SK-N-SH (cell line): ENCODE measurements around the gene NDUFAF5. TPM values are rescaled to one million over a fixed set of nuclear protein-coding genes. Genes with fewer than 3 reads are reported as not detected.

ENCODE experiments used
- CTCF ChIA-PET: fragments of 300-600, 350-600 bp; formaldehyde crosslinking; extraction: SDS; loops from one replicate; lab custom pipeline; 2021; lab: Yijun Ruan, JAX
- POLR2A ChIA-PET: fragments of 350-600 bp; sonication (Branson Sonifier 250); formaldehyde crosslinking; extraction: SDS; loops from one replicate; lab custom pipeline; 2020; ENCODE audit warnings: antibody characterized with exemption, inconsistent platforms; lab: Yijun Ruan, JAX
- DNase-seq: peaks from one replicate; pipeline ENCODE4 v3.0.0; 2012
- H2AFZ ChIP-seq: fragments of 200-600 bp; sonication (generic); 2 replicates; pipeline ENCODE4 v1.8.1; 2016; ENCODE audit warnings: antibody characterized with exemption, mild to moderate bottlenecking, low read depth
- H3F3A ChIP-seq: fragments of 200-600 bp; sonication (generic); replicated peaks from 2 replicates; pipeline ENCODE3; 2016; ENCODE audit warnings: antibody characterized with exemption, mild to moderate bottlenecking; ENCODE audit not compliant: insufficient read depth
- H3K27ac ChIP-seq, 2 experiments: fragments of 200-500 bp in 1 of 2; fragments of 200-600 bp in 1 of 2; sonication (Bioruptor generic) in 1 of 2; sonication (generic), shearing (Covaris generic) in 1 of 2; 2 replicates each; pipeline versions ENCODE4 v1.5.1 to v1.6.1; 2014 to 2016; ENCODE audit warnings: low read depth in 2 of 2, inconsistent platforms in 1 of 2, low read length in 1 of 2, mild to moderate bottlenecking in 1 of 2, mixed read lengths in 1 of 2
- H3K27me3 ChIP-seq: fragments of 200-600 bp; sonication (generic), shearing (Covaris generic); 2 replicates; pipeline ENCODE4 v1.6.1; 2016; ENCODE audit warnings: mixed run types; ENCODE audit not compliant: insufficient read depth
- H3K36me3 ChIP-seq, 2 experiments: fragments of 200-500 bp in 1 of 2; fragments of 200-600 bp in 1 of 2; sonication (Bioruptor generic) in 1 of 2; sonication (generic) in 1 of 2; replicated peaks in 1 of 2; 2 replicates each; pipeline versions ENCODE3 to v1.5.1; 2014 to 2016; ENCODE audit warnings: low read length in 1 of 2, mild to moderate bottlenecking in 1 of 2; ENCODE audit not compliant: insufficient read depth in 2 of 2, control insufficient read depth in 1 of 2
- H3K4me1 ChIP-seq, 2 experiments: fragments of 200-500 bp in 1 of 2; fragments of 200-600 bp in 1 of 2; sonication (Bioruptor generic) in 1 of 2; sonication (generic), shearing (Covaris generic) in 1 of 2; 2 replicates each; pipeline versions ENCODE4 v1.5.1 to v1.6.1; 2014 to 2016; ENCODE audit warnings: low read depth in 1 of 2, low read length in 1 of 2, mixed run types in 1 of 2; ENCODE audit not compliant: insufficient read depth in 2 of 2, control insufficient read depth in 1 of 2
- H3K4me2 ChIP-seq: fragments of 200-600 bp; sonication (generic), shearing (Covaris generic); 2 replicates; pipeline ENCODE4 v1.6.1; 2017; ENCODE audit warnings: mixed run types
- H3K4me3 ChIP-seq, 2 experiments: fragments of 200-500 bp in 1 of 2; fragments of 200-600 bp in 1 of 2; sonication (Bioruptor generic) in 1 of 2; sonication (generic), shearing (Covaris generic) in 1 of 2; 2 replicates each; pipeline versions ENCODE4 v1.5.1 to v1.8.1; 2014 to 2016; ENCODE audit warnings: low read depth in 2 of 2, inconsistent platforms in 1 of 2, low read length in 1 of 2, mild to moderate bottlenecking in 1 of 2, mixed read lengths in 1 of 2, moderate library complexity in 1 of 2
- H3K79me2 ChIP-seq: fragments of 200-600 bp; sonication (generic); 2 replicates; pipeline ENCODE4 v1.8.1; 2017; ENCODE audit warnings: mild to moderate bottlenecking; ENCODE audit not compliant: insufficient read depth
- H3K9ac ChIP-seq: fragments of 200-600 bp; sonication (generic); 2 replicates; pipeline ENCODE4 v1.6.1; 2017; ENCODE audit warnings: mixed run types
- H3K9me2 ChIP-seq: fragments of 200-600 bp; sonication (generic); 2 replicates; pipeline ENCODE4 v1.6.1; 2017; ENCODE audit warnings: mixed run types
- H3K9me3 ChIP-seq: fragments of 200-600 bp; sonication (generic); 2 replicates; pipeline ENCODE4 v1.6.1; 2017; ENCODE audit warnings: mixed run types, mild to moderate bottlenecking, moderate library complexity
- H4K20me1 ChIP-seq: fragments of 200-600 bp; sonication (generic); 2 replicates; pipeline ENCODE4 v1.6.1; 2017; ENCODE audit warnings: mild to moderate bottlenecking, mixed run types; ENCODE audit not compliant: insufficient read depth
- CHD2 ChIP-seq: fragments of 150-350 bp; IDR thresholded peaks from 2 replicates; pipeline ENCODE4 v1.6.1; 2018; ENCODE audit warnings: low read length; ENCODE audit not compliant: partially characterized antibody
- FOSL2 ChIP-seq: IDR thresholded peaks from 2 replicates; pipeline ENCODE4 v1.4.0; 2012; ENCODE audit warnings: low read depth, mild to moderate bottlenecking, moderate library complexity, borderline replicate concordance
- JUND ChIP-seq: IDR thresholded peaks from 2 replicates; pipeline ENCODE4 v1.4.0; 2012
- RFX5 ChIP-seq: IDR thresholded peaks from 2 replicates; pipeline ENCODE4 v1.6.1; 2012; ENCODE audit warnings: mild to moderate bottlenecking, improper control_type of control experiment, low read length
- RXRA ChIP-seq: IDR thresholded peaks from 2 replicates; pipeline ENCODE4 v1.4.0; 2012; ENCODE audit warnings: low read depth, mild to moderate bottlenecking, borderline replicate concordance
- WGBS: methylation state at CpG from one replicate; pipeline ENCODE4 v1.1.6; 2017; ENCODE audit warnings: low lambda C conversion rate; 5-methylcytosine and 5-hydroxymethylcytosine counted together
- polyA plus RNA-seq, 3 experiments: library from polyadenylated mRNA; depleted of rRNA; stranded (reverse); fragments of >200 nt; gene quantifications; 2 replicates each; pipeline ENCODE4 v1.2.3, GENCODE V29; 2012
- TF ChIP-seq, protein P1 (sequence below): IDR thresholded peaks from 2 replicates; pipeline ENCODE4 v1.4.0; 2012; ENCODE audit warnings: low read depth, borderline replicate concordance
- TF ChIP-seq, protein P2 (sequence below): fragments of 150-350 bp; IDR thresholded peaks from 2 replicates; pipeline ENCODE4 v1.6.1; 2016; ENCODE audit warnings: mild to moderate bottlenecking, low read depth, low read length
- TF ChIP-seq, protein P3 (sequence below): fragments of 200-600 bp; sonication (generic); IDR thresholded peaks from 2 replicates; pipeline ENCODE4 v1.6.1; 2017; ENCODE audit warnings: antibody characterized with exemption, mild to moderate bottlenecking, moderate library complexity

The NDUFAF5 gene
- polyA plus RNA-seq, 1 of the 3 experiments (the other 2 are of a cell fraction) = 8.0 TPM

DNA sequence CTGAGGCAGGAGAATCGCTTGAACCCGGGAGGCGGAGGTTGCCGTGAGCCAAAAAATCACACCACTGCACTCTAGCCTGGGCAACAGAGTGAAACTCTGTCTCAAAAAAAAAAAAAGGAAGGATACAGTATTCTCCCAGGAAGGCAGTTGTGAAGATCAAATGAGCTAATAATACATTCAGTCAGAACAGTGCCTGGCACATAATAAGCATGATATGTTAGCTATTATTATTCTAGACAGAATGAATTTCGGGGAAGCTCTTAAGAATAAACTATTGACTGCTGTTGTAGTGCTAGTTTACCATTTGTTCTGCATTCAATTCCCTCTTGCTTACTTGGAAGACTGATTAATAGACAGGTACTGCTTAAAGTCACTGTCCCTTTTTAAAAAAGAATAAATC is 40.6 kb downstream of the NDUFAF5 start:
- Histone ChIP-seq H3K79me2 (no peaks in the 10 kb centered on the region), H4K20me1 (no peaks in the 10 kb centered on the region), H2AFZ (no peak overlapping the region), H3K4me2 (no peak overlapping the region), H3K9ac (no peak overlapping the region), H3K36me3 (no peaks in the 10 kb centered on the region), H3K4me1 (no peaks in the 10 kb centered on the region), H3K9me2 (no peaks in the 10 kb centered on the region), H3F3A (no peaks in the 10 kb centered on the region), H3K9me3 (no peaks in the 10 kb centered on the region), H3K27ac (no peak overlapping the region), H3K27me3 (no peaks in the 10 kb centered on the region), H3K4me3 (no peak overlapping the region)
- 60% methylated on average over 4 of the region's 5 CpGs for WGBS
- no peak for DNase-seq
- CTCF ChIA-PET = interaction anchor here (2.1 kb wide), 1 partner anchor 229 kb away, joined by 11 read pairs; no protein-coding TSS in a partner anchor
- POLR2A ChIA-PET = no interaction called here
- no peak for TF ChIP-seq RXRA
- TF ChIP-seq CHD2 = no peak

DNA sequence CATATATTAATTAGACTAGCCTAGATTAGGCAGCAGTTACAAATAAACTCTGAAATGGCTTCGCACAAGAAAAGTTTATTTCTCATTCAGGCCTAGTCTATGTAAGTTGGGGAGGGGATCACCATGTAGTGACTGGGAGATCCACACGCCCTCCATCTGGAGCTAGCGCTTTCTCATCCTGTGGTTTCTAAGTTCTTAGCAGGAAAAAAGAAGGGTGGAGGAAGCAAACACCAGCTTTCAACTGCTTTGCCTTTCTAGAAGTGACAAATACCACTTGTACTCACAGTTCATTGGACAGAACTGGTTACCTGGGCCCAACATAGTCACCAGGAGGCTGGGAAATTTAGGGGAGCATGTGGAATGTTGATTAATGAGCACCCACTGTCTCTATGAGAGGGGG is 46.6 kb downstream of the NDUFAF5 start:
- Histone ChIP-seq H3K36me3 (no peaks in the 10 kb centered on the region), H3K4me1 (no peaks in the 10 kb centered on the region), H3K27me3 (no peaks in the 10 kb centered on the region), H3K27ac (no peak overlapping the region), H3F3A (no peaks in the 10 kb centered on the region), H3K79me2 (no peaks in the 10 kb centered on the region), H3K9me2 (no peaks in the 10 kb centered on the region), H3K9me3 (no peaks in the 10 kb centered on the region), H2AFZ (no peak overlapping the region), H3K9ac (no peak overlapping the region), H4K20me1 (no peaks in the 10 kb centered on the region), H3K4me2 (no peak overlapping the region), H3K4me3 (no peak overlapping the region)
- CTCF ChIA-PET = no interaction called here
- WGBS = 62% methylated on average over 3 of the region's 3 CpGs
- POLR2A ChIA-PET = no interaction called here
- DNase-seq = no peak
- TF ChIP-seq JUND = no peak

DNA sequence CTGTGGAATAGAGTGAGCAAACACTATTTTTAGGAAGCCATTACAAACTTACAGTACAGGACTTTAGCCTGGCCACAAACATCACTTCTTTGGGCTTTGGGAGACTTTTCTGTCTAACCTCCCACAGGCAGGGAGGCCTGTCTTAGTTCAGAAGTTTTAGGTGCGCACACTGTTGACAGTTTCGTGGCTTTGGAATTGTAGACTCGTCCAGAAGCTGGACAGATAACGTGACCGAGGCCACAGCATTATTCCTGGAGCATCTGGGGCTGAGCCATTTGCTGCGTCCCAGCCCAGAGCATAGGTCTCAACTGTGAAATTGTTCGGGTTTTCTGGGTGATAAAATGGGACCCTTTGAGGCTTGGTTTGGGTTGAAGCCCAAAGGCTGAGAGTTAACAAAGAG is 53.8 kb downstream of the NDUFAF5 start:
- no peaks in the 10 kb centered on the region for H3K9me2 ChIP-seq
- no peaks in the 10 kb centered on the region for H3K36me3 ChIP-seq
- H3F3A ChIP-seq = no peaks in the 10 kb centered on the region
- TF ChIP-seq, protein P1, sequence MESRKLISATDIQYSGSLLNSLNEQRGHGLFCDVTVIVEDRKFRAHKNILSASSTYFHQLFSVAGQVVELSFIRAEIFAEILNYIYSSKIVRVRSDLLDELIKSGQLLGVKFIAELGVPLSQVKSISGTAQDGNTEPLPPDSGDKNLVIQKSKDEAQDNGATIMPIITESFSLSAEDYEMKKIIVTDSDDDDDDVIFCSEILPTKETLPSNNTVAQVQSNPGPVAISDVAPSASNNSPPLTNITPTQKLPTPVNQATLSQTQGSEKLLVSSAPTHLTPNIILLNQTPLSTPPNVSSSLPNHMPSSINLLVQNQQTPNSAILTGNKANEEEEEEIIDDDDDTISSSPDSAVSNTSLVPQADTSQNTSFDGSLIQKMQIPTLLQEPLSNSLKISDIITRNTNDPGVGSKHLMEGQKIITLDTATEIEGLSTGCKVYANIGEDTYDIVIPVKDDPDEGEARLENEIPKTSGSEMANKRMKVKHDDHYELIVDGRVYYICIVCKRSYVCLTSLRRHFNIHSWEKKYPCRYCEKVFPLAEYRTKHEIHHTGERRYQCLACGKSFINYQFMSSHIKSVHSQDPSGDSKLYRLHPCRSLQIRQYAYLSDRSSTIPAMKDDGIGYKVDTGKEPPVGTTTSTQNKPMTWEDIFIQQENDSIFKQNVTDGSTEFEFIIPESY = no peak
- no peak for TF ChIP-seq JUND
- TF ChIP-seq, protein P2, sequence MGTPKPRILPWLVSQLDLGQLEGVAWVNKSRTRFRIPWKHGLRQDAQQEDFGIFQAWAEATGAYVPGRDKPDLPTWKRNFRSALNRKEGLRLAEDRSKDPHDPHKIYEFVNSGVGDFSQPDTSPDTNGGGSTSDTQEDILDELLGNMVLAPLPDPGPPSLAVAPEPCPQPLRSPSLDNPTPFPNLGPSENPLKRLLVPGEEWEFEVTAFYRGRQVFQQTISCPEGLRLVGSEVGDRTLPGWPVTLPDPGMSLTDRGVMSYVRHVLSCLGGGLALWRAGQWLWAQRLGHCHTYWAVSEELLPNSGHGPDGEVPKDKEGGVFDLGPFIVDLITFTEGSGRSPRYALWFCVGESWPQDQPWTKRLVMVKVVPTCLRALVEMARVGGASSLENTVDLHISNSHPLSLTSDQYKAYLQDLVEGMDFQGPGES = no peak
- TF ChIP-seq, protein P3, sequence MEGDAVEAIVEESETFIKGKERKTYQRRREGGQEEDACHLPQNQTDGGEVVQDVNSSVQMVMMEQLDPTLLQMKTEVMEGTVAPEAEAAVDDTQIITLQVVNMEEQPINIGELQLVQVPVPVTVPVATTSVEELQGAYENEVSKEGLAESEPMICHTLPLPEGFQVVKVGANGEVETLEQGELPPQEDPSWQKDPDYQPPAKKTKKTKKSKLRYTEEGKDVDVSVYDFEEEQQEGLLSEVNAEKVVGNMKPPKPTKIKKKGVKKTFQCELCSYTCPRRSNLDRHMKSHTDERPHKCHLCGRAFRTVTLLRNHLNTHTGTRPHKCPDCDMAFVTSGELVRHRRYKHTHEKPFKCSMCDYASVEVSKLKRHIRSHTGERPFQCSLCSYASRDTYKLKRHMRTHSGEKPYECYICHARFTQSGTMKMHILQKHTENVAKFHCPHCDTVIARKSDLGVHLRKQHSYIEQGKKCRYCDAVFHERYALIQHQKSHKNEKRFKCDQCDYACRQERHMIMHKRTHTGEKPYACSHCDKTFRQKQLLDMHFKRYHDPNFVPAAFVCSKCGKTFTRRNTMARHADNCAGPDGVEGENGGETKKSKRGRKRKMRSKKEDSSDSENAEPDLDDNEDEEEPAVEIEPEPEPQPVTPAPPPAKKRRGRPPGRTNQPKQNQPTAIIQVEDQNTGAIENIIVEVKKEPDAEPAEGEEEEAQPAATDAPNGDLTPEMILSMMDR = no peak
- TF ChIP-seq RXRA = no peak
- no peak for TF ChIP-seq RFX5
- no peak for TF ChIP-seq FOSL2
- no peak overlapping the region; a peak in 1 of 4 replicates for H3K27ac ChIP-seq
- H3K27me3 ChIP-seq = no peaks in the 10 kb centered on the region
- no peak for DNase-seq
- H3K79me2 ChIP-seq = no peaks in the 10 kb centered on the region
- ChIA-PET POLR2A (no interaction called here), CTCF (no interaction called here)
- H3K9ac ChIP-seq = no peak overlapping the region
- H3K9me3 ChIP-seq = no peaks in the 10 kb centered on the region
- H3K4me2 ChIP-seq = no peak overlapping the region
- WGBS = 40% methylated on average over 7 of the region's 7 CpGs
- H4K20me1 ChIP-seq = no peaks in the 10 kb centered on the region
- no peak overlapping the region for H3K4me3 ChIP-seq
- H2AFZ ChIP-seq = no peak overlapping the region
- H3K4me1 ChIP-seq = no peaks in the 10 kb centered on the region
